Epidermal melanocyte (primary cell): Measurements from ENCODE around the gene IL17RE.
A peak's percentile ranks its signal among the peaks of the same experiment; 100 is the strongest.
"Not testable (repeated sequence)": the region's sequence is repeated elsewhere in the genome, so short reads cannot be mapped to it uniquely, and the experiment has no call there.

ENCODE experiments used
- DNase-seq: peaks from one replicate; pipeline ENCODE4 v3.0.0; 2011; ENCODE audit warnings: low spot score; ENCODE audit not compliant: insufficient read length

IL17RE gene, protein sequence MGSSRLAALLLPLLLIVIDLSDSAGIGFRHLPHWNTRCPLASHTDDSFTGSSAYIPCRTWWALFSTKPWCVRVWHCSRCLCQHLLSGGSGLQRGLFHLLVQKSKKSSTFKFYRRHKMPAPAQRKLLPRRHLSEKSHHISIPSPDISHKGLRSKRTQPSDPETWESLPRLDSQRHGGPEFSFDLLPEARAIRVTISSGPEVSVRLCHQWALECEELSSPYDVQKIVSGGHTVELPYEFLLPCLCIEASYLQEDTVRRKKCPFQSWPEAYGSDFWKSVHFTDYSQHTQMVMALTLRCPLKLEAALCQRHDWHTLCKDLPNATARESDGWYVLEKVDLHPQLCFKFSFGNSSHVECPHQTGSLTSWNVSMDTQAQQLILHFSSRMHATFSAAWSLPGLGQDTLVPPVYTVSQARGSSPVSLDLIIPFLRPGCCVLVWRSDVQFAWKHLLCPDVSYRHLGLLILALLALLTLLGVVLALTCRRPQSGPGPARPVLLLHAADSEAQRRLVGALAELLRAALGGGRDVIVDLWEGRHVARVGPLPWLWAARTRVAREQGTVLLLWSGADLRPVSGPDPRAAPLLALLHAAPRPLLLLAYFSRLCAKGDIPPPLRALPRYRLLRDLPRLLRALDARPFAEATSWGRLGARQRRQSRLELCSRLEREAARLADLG

GRCh38 chr3:9902372-9903237 lies at the start of gene IL17RE:
IL17RE (plus strand) TSS chr3:9902848; CDS start chr3:9902933, 85 bp downstream.
- no peak for DNase-seq

DNA sequence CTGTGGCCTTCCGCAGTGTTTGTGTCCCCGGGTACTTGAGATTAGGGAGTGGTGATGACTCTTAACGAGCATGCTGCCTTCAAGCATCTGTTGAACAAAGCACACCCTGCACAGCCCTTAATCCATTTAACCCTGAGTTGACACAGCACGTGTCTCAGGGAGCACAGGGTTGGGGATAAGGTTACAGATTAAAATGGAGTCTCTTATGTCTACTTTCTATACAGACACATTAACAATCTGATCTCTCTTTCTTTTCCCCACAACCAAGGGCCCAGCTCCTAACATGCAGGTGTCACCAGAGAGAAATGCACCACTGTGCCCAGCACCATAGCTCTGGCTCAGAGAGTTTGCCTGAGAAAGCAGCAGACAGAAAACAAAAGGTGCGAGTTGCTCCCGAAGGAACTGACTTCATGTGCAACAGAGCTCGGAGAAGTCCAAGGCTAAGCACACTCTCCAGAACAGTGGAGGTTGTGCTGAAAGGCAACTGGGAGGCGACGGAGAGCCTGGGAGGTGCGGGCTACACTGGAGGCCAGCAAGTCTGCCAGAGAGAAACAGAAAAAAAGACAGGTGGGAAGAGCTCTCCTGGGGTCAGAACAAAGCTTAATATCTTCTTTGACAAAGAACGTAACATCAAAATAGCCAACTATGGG lies 48.2 kb upstream of the IL17RE start:
- not testable (repeated sequence) for DNase-seq

DNA sequence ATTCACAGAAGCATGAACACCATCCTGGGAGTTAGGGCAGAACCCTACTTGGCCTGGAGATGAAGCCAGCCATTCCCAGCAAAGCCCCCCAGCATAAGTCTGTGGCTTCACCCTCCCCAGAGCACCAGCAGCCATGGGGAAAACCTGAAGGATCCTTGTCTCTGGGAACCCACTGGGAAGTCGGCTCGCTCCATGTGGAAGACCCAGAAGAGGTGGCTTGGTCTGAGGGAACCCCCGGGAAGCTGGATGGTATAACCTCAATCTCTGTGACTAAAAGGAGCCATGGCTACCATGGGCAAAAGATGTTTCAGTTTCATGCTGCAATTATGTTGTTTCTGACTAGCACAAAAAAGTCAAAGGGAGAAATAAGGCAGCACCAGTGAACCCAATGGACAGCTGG lies 47.1 kb upstream of the IL17RE start:
- DNase-seq = no peak

DNA sequence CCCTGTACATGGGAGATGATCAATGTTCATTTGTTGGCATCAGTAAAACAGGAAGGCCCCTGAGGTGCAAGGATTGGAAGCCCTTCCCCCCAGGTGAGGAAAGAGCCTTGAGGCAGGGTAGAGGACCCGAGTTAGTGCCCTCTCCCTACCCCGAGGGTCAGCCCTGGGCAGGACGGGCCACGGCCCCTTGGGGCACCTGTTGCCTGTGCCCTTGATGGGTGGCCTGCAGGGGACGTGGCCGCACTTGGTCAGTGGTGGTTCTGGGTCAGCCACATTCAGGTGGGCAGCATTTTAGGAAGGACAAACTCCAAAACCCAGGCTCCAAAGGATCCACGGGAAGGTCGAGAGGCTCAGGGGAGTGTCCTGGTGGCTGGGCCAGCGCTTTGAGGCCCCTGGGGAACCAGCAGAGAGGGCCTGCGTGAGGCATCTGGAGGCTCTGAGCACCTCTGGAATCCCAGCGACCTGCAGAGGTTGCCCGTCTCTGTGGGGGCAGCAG lies 43.1 kb upstream of the IL17RE start:
- no peak for DNase-seq

DNA sequence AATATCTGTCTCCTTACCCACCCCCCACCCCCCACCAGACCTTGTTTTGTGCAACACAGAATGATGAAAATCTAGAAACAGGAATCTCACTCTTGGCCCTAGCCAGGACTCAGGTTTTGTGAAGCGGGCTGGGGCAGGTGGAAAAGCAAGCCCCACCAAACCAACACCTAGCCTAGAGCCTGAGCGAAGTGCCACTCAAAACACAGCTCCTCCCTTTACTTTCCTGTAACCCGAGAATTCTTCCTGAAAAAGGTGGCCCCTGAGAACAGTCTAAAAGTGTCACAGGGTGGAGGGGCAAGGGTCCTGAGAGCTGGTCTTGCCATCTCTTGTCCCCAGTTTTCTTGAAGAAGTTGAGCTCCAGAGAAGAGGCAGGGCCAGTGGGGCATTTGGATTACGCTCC lies 41.4 kb upstream of the IL17RE start:
- no peak for DNase-seq

DNA sequence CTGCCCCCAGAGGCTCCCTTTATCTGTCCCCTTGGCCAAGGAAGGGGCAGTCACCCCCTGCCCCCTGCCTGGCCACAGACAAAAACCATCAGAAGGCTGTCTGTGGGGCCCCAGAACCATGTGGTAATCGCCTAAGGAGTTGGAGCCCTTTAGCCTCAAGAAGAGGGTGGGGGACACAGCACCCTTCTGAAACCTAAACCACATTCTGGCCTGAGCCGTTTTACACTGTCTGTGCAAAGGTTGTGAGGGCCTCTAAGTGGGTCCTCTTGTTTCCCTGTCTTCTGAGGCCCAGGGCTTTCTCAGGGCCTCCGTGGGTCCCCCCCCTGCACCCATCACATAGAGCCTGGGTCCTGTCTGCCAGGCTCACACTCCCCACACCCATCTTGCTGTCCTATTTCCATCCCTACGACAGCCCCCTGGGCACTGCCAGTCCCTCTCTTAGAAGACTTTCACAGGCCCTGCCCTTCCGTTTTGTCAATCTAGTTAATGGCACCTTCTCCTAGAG lies 41.0 kb upstream of the IL17RE start:
- DNase-seq = no peak

DNA sequence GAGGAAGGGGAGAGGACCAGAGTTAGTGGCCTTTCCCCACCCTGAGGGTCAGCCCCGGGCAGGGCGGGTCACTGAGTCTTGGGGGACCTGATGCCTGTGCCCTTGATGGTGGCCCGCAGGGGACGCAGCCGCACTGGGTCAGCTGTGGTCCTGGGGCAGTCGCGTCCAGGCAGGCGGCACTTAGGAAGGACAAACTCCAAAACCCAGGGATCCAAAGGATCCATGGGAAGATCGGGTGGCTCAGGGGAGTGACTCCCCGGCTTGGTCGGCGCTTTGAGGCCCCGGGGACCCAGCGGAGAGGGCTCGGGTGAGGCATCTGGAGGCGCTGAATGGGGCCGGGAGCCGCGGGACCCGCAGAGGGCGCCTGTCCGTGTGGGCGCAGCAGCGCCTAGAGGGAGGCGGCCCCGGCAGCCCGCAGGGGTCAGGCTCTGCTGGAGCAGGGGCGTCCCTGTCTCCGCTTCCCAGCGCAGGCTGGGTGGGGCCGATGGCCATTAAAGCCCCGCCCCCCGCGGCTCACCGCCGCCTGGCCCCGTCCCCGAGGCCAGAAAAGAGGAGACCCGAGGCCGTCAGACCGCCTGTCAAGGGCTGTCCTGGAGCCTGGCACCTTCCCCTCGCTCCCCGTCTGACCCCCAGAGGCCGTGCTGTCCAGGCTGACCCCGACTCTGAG lies 40.1 kb upstream of the IL17RE start:
- DNase-seq = no peak

DNA sequence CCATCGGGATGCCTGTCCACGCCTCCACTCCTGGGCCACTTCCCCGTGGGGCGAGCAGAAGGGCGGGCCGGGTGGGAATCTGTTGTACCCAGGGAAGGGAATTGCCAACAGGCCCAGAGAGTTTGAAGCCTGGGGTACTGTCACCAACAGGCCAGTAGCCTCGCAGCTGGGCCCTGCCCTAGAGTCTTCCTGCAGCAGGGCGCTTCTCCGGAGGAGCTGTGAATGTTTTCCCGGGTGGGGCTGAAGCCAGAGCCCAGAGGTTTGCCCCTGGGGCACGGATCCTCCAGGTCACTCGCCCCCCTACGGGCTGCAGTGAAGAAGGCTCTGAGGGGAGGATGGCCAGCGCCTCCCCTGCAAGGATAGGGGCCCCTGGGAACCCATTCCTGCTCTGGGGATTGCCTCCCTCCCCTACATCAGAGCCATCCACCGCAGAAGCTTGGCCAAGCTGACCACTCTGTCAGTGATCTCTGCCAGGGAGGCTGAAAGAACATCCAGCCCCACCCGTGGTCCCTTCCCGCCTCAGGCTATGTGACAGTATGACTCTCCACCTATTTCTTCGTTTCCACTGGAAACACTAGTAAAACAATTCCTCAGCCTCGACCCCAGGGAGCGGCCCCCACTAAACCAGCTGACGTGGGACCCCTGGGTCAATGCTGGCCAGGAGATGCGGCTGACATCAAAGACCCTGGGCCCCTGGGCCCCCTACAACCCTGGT lies 39.4 kb upstream of the IL17RE start:
- no peak for DNase-seq

DNA sequence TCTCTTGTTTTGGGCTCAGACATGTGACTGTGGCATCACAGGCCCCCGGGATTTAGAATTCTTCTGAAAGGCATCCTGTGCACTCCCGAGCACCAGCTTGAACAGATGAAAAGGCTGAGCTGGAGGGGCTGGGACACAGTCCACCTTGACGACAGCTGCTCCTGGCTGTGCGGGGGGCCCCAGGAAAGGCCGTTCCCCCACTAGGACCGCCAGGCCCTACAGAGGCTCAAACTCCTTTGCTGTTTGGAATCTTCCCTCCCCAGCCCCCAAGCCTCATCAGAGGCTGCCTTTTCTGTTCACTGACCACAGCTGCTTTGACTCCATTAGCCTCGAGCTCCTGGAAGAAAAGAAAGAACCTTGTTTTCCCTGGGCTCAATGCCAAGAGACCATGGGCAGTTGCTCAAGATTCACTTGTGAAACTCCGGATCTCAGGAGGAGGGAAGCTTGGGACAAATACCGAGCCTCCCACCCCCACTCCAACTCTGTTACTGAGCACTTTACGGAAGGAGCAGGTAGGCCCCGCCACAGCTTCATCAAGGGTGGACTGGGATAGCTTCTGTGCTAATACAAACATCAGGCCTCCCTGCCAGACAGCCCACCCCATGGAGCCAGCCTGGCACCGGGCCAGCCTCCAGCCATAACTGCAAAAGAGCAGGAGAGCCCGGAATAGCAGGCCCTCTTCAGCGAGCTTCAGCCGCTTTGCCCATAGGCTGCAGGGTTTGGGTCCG lies 38.3 kb upstream of the IL17RE start:
- DNase-seq = peak; percentile 75

GRCh38 chr3:9865125-9865637 lies 37.5 kb upstream of the IL17RE start:
- not testable (repeated sequence) for DNase-seq

DNA sequence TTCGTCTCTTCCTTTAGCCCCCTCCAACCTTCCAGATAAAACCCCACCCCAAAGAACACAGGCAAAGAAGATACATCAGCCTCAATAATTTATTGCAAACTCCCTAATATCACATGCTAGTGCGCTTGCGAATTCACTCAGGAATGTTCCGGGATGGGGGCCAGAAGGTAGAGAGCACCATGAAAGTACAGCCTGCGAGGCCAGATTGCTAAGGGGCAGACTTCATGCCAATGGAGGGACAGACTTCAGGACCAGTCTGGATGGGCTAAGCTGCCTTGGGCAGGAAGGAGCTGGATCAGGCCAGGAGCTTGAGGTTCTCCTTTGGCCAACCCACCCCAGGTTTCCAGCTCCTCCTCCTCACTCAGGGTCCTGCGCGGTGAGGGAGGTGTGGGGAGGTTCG lies 36.0 kb upstream of the IL17RE start:
- DNase-seq = no peak

DNA sequence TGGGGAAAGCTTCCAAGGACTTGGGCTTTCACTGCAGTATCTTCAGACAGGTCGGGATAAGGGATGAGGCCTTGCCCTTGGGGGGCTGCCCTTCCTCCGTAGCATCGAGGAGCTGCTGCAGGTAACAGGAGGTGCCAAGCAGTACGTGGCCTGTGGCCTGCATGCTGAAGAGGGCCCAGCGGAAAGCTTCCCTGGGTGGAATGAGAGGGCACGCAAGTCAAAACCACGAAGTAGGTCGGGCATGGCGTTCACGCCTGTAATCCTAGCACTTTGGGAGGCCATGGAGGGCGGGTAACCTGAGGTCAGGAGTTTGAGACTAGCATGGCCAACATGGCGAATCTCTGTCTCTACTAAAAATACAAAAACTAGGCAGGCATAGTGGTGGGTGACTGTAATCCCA lies 35.5 kb upstream of the IL17RE start:
- DNase-seq = no peak

DNA sequence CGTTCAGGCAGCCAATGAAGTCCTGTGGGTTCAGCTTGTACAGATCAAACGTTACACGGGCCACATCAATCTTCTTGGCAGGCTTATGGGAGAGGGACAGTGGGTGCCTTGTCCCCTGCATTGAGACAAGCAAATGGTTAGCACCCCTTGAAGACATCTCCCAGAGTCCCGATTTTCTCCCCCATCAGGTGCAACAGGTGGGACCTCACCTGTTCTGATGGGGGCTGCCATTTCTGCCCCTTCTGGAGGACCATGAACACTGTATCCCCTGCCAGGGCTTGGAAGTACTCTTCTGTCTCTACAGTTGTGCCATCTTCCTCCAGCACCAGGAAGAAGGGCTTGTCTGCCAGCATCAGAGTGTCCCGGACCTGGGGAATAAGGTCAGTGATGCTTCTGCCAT lies 32.7 kb upstream of the IL17RE start:
- no peak for DNase-seq

DNA sequence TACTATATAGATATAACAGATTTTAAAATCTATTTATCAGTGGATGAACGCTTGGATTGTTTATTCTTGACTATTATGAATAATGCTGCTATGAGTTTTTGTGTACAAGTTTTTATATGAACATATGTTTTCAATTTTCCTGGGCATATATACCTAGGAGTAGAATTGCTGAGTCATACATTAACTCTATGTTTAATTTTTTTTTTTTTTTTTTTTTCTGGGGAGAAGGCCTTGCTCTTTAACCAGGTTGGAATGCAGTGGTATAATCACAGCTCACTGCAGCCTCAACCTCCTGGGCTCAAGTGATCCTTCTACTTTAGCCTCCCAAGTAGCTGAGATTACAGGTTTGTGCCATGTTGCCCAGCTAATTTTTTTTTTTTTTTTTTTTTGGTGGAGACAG lies 31.7 kb upstream of the IL17RE start:
- DNase-seq = no peak

DNA sequence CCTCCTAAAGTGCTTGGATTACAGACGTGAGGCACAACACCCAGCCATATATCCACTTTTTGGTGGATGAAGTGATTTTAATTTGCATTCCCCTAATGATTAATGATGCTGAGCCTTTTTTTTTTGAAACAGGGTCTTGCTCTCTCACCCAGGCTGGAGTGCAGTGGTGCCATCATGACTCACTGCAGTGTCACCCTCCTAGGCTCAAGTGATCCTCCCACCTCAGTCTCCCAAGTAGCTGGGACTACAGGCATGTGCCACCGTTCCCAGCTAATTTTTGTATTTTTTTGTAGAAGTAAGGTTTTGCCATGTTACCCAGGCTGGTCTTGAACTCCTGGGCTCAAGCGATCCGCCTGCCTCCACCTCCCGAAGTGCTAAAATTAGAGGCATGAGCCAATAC lies 30.6 kb upstream of the IL17RE start:
- DNase-seq = not testable (repeated sequence)

DNA sequence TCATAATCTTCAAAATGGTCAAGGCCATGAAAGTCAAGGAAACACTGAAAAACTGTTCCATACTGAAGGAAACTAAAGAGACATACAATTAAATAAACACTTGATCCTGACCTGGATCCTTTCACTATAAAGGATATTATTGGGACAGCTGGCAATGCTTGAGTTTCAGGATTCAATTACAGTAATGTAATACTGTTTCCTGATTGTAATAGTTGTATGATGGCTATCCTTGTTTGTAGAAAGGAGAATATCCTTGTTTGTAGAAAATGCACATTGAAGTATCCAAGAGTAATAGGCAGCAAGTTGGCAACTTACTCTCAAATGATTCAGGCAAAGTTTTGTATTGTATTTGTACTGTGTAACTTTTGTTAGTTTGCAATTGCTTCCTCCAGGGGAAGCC lies 27.2 kb upstream of the IL17RE start:
- DNase-seq = no peak

- not testable (repeated sequence) for DNase-seq
Measured at GRCh38 chr3:9876255-9876654, 26.4 kb upstream of the IL17RE start.

- DNase-seq = no peak
Measured at GRCh38 chr3:9876991-9877390, 25.7 kb upstream of the IL17RE start.

DNA sequence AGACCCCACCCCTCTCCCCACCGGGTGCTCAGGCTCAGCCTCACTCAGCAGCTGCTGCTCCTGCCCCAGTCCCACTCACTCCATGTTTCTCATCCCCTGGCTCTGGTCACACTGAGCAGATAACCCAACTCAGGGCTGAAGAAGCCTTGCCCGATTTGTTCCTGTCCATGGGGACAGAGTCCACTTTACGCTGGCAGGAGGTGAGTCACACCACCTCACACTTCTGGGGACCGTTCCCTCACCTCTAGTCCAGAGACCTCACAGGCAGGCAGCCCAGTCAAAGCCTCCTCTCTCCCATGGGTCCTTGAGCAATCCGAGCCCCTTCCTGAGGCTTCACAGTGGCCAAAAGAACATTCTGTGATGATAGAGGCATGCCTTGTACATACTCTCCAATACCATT lies 23.9 kb upstream of the IL17RE start:
- DNase-seq = no peak
